Activated B cell treated with CpG ODN at 0.5 μM for 24 hours (primary cell): ENCODE results near the gene SH3PXD2A. TPM values are rescaled to one million over a fixed set of nuclear protein-coding genes. Genes with fewer than 3 reads are reported as not detected.

ENCODE experiments used
- ATAC-seq: fragments of 200-7000 bp; cut with Tn5 transposase; one replicate; pipeline ENCODE4 v1.10.0; 2021; ENCODE audit warnings: low read depth, mild to moderate bottlenecking, moderate library complexity
- CTCF ChIA-PET: fragments of 350-600 bp; sonication (Branson Sonifier 250); formaldehyde crosslinking; loops from one replicate; lab custom pipeline; 2021; ENCODE audit warnings: antibody characterized with exemption; lab: Charles Lee
- POLR2A ChIA-PET: fragments of 350-600 bp; sonication (Branson Sonifier 250); formaldehyde crosslinking; loops from one replicate; lab custom pipeline; 2021; ENCODE audit warnings: antibody characterized with exemption; lab: Charles Lee
- DNase-seq: peaks from one replicate; pipeline ENCODE4 v3.0.0; 2022
- H3K27ac Mint-ChIP-seq: one replicate; pipeline ENCODE4 v1.8.0; 2020; ENCODE audit warnings: mixed read lengths
- H3K27me3 Mint-ChIP-seq: one replicate; pipeline ENCODE4 v1.8.0; 2021; ENCODE audit warnings: mixed read lengths
- H3K36me3 Mint-ChIP-seq: one replicate; pipeline ENCODE4 v1.8.0; 2021; ENCODE audit warnings: low read depth, mixed read lengths
- H3K4me1 Mint-ChIP-seq: one replicate; pipeline ENCODE4 v1.8.0; 2021; ENCODE audit warnings: mixed read lengths
- H3K4me3 Mint-ChIP-seq: one replicate; pipeline ENCODE4 v1.8.0; 2020; ENCODE audit warnings: mild to moderate bottlenecking, mixed read lengths
- H3K9me3 Mint-ChIP-seq: one replicate; pipeline ENCODE4 v1.8.0; 2020; ENCODE audit warnings: mixed read lengths
- intact Hi-C: fragments of 100-400 bp; cut with micrococcal nuclease; formaldehyde crosslinking; loops from one replicate; pipeline ENCODE4 v1.15.1; 2024
- total RNA-seq: library from RNA; stranded (reverse); gene quantifications from 2 replicates; pipeline ENCODE4 v1.2.3, GENCODE V29; 2022
- TF ChIP-seq, protein P1 (sequence below): fragments of 200-600 bp; IDR thresholded peaks from one replicate; pipeline ENCODE4 v1.8.0; 2022; ENCODE audit warnings: antibody characterized with exemption, mild to moderate bottlenecking

The SH3PXD2A gene
- total RNA-seq, 1 donor from 2014 or later = 18.2 TPM

DNA sequence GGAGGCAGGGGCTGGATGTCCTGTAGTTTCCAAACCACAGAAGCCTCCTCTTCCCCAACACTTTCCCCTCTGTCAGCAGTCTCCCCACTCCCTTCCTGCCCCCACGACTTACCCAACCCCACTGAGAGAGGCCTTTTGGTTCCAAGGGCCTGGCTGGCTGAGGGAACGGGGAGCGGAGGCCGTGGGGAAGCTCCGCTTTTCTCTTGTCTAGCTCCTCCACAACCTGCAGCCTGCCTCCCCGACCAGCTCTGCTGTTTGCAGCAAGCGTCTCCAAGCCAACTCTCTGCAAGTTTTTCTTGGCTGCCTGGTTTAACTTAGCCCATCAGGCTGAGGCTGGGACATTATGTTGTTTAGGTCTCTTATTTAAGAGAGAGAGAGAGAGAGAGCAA lies 235.0 kb downstream of the SH3PXD2A start:
- intact Hi-C loops = no loop called here
- TF ChIP-seq, protein P1, sequence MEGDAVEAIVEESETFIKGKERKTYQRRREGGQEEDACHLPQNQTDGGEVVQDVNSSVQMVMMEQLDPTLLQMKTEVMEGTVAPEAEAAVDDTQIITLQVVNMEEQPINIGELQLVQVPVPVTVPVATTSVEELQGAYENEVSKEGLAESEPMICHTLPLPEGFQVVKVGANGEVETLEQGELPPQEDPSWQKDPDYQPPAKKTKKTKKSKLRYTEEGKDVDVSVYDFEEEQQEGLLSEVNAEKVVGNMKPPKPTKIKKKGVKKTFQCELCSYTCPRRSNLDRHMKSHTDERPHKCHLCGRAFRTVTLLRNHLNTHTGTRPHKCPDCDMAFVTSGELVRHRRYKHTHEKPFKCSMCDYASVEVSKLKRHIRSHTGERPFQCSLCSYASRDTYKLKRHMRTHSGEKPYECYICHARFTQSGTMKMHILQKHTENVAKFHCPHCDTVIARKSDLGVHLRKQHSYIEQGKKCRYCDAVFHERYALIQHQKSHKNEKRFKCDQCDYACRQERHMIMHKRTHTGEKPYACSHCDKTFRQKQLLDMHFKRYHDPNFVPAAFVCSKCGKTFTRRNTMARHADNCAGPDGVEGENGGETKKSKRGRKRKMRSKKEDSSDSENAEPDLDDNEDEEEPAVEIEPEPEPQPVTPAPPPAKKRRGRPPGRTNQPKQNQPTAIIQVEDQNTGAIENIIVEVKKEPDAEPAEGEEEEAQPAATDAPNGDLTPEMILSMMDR = no peak
- Mint-ChIP-seq H3K4me1 (no peaks in the 10 kb centered on the region), H3K27me3 (no peaks in the 10 kb centered on the region), H3K9me3 (no peaks in the 10 kb centered on the region), H3K36me3 (peaks cover 30% of the 10 kb centered on the region), H3K27ac (no peak overlapping the region), H3K4me3 (no peak overlapping the region)
- DNase-seq (no peak), ATAC-seq (no peak)
- ChIA-PET POLR2A (no interaction called here), CTCF (no interaction called here)

DNA sequence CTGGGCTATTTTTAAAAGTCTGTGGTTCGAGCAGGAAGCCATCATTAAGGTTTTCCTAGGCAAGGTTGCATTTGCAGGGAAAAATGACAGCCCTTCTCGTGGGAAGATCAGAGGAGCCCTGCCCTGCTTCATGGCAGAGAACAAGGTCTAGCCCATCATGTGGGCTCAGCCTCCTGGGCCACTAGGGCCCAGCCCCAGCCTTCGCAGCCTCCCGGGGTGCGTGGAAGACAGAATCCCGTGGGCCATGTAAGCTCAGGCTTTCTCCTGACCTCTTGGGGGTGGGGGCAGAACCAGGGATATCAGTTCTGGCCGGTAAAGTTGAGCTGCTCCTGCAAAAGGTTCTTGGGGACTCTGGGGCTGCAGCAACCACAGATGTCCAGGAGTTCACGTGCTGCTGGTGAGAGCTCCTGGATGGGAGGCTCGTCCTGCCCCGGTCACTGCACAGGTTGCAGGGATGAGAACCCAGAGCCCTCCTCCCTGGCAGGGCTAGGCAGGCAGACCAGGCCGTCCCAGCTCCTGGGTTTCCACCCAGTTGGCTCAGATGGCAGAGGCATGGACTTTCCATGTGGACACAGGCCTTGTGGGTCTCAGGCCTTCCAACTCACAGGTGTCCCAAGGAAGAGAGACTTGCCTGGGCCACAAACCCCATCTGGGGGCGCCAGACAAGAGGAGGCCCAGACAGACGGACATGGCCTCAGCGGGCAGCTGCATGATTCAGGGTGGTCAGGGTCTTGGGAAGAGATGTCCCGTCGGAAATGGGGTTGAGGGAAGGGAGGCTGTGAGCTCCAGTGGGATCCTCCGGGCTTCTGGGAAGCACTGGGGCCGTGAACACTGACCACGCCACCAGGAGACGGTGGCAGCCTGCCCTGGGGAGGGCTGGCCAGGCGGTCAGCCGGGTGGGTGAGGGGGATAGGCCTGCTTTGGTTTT lies 235.7 kb downstream of the SH3PXD2A start:
- TF ChIP-seq, protein P1 = no peak
- ChIA-PET POLR2A (no interaction called here), CTCF (no interaction called here)
- H3K4me3 Mint-ChIP-seq = no peak overlapping the region
- no peak for ATAC-seq
- H3K36me3 Mint-ChIP-seq = peaks cover 34% of the 10 kb centered on the region
- H3K27me3 Mint-ChIP-seq = no peaks in the 10 kb centered on the region
- no peaks in the 10 kb centered on the region for H3K4me1 Mint-ChIP-seq
- intact Hi-C loops = no loop called here
- H3K27ac Mint-ChIP-seq = no peak overlapping the region
- no peak for DNase-seq
- no peaks in the 10 kb centered on the region for H3K9me3 Mint-ChIP-seq

DNA sequence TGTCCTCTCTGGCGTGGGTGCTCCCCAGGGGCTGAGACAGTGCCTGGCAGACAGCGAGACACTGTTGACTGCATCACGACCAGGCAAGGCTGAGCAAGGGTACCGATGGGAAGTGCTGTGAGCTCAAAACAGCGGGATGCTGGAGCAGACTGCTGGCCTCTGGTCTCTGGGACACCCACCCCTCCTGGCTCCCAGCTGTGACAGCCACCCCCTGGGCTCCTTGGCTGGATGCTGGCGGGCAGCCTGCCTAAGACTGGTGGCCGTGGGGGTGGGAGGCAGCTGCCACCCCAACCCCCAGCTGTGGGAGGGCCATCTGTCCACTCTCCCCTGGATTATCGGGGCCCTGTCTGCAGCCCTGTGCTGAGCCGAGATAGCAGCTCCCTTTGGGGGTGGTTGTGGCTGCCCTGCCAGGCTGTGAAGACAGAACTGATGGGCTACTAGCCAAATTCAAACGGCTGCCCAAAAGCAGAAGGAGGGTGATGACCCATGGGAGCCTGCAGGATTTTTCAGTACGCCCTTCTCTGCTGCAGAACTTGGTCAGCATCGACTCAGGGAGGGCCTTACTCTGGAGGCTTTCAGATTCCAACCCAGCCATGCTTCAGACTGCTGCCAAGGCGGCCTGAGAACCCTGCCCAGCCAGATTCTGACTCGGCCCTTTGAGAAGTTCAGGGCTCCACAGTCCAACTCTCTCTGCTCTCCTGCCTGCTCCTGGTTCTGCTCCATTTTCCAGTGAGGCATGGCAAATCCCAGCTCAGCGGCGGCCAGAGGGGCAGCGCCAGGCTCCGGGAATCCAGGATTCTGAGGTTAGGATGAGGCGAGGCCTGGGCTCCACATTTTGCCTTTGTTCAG lies 236.6 kb downstream of the SH3PXD2A start:
- DNase-seq (no peak), ATAC-seq (no peak)
- ChIA-PET CTCF (no interaction called here), POLR2A (no interaction called here)
- Mint-ChIP-seq H3K4me1 (no peaks in the 10 kb centered on the region), H3K27ac (no peak overlapping the region), H3K4me3 (no peak overlapping the region), H3K9me3 (no peaks in the 10 kb centered on the region), H3K36me3 (peaks cover 36% of the 10 kb centered on the region), H3K27me3 (no peaks in the 10 kb centered on the region)
- TF ChIP-seq, protein P1 = no peak
- intact Hi-C loops = no loop called here

DNA sequence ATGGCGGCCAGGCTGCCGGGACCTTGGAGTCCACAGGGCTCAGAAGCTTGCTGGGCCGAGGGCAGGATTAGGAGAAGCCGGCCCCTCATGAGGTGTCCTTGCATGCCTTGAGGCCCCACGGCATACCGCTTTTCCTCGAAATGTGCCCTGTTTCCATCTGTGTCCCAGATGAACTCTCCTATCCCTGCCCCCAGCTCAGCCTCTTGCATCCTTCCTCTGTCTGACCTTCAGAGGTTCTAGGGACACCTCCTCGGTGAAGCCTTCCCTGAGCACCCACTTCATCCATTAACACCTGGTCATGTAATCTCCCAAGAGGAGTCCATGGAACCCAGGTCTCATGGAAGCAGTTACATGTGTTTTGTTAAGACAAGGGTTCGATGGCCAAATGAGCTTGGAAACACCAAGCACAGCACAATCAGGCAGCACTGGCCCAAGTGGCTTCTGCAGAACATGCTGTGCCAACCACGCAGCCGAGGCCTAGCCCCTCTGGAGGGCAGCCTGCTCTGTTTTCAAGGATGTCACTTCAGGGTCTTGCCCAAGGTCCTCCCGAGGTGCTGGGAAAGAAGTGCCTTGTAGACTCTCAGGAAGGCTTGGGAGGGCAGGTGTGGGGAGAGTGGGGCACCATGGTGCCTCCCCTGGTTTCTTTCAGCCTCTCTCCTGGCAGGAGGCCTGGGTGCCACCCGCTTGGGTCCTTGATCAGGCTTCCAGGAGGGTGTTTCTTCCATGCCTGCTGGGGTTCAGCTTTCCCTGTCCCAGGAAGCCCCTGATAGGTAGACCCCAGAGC lies 237.6 kb downstream of the SH3PXD2A start:
- Mint-ChIP-seq H3K36me3 (peaks cover 33% of the 10 kb centered on the region), H3K4me1 (no peaks in the 10 kb centered on the region), H3K9me3 (no peaks in the 10 kb centered on the region), H3K27me3 (no peaks in the 10 kb centered on the region), H3K4me3 (no peak overlapping the region), H3K27ac (no peak overlapping the region)
- POLR2A ChIA-PET = no interaction called here
- intact Hi-C loops = no loop called here
- DNase-seq (no peak), ATAC-seq (no peak)
- CTCF ChIA-PET = no interaction called here
- TF ChIP-seq, protein P1 = no peak
